Coronary artery (tissue), 2 donors: ENCODE data around the gene MBOAT1.

Experiments
- DNase-seq: peaks from one replicate; pipeline ENCODE4 v3.0.0-alpha.2; 2017; ENCODE audit warnings: low spot score
- H3K27ac ChIP-seq, 2 donors: fragments of 200-600 bp; sonication (generic); one replicate each; pipeline ENCODE4 v1.5.1; 2016 to 2019
- H3K4me3 ChIP-seq: fragments of 200-600 bp; sonication (generic); 2 replicates; pipeline ENCODE4 v1.5.1; 2016; ENCODE audit warnings: mild to moderate bottlenecking, moderate library complexity
- CTCF ChIP-seq: fragments of 200-600 bp; sonication (generic); IDR thresholded peaks from one replicate; pipeline ENCODE4 v1.5.1; 2019; ENCODE audit warnings: antibody characterized with exemption

The MBOAT1 gene

GRCh38 chr6:20211037-20211940 is 980 bp downstream of the MBOAT1 start:
- Histone ChIP-seq H3K27ac (peak overlapping the region; percentile 85 to 95), H3K4me3 (peak overlapping the region; percentile 93)
- DNase-seq, result no peak
- no peak for TF ChIP-seq CTCF

GRCh38 chr6:20210158-20210557 is 2.1 kb downstream of the MBOAT1 start:
- TF ChIP-seq CTCF, result no peak
- DNase-seq, result no peak
- Histone ChIP-seq H3K27ac (peak overlapping the region in 1 of 2 donors; percentile 95), H3K4me3 (peak overlapping the region; percentile 93)

GRCh38 chr6:20208687-20209378 is 3.4 kb downstream of the MBOAT1 start:
- H3K4me3 ChIP-seq, result no peak overlapping the region
- DNase-seq, result no peak
- no peak for TF ChIP-seq CTCF
- no peak overlapping the region for H3K27ac ChIP-seq

GRCh38 chr6:20207088-20207418 is 5.2 kb downstream of the MBOAT1 start:
- DNase-seq, result no peak
- no peak for TF ChIP-seq CTCF
- H3K4me3 ChIP-seq, result no peak overlapping the region
- H3K27ac ChIP-seq, result no peak overlapping the region

GRCh38 chr6:20205722-20206161 is 6.5 kb downstream of the MBOAT1 start:
- Histone ChIP-seq H3K4me3 (no peak overlapping the region), H3K27ac (no peak overlapping the region)
- DNase-seq, result no peak
- TF ChIP-seq CTCF, result no peak

- H3K4me3 ChIP-seq, result no peak overlapping the region
- TF ChIP-seq CTCF, result no peak
- DNase-seq, result no peak
- H3K27ac ChIP-seq, result no peak overlapping the region
Measured at GRCh38 chr6:20204512-20204894, 7.8 kb downstream of the MBOAT1 start.
